Fibroblast of lung (primary cell): ENCODE data around the gene PTPN23. TPM values are rescaled to one million over a fixed set of nuclear protein-coding genes. Genes with fewer than 3 reads are reported as not detected.

Source experiments
- DNase-seq, 2 donors: peaks; one replicate each; pipeline versions ENCODE4 v3.0.0 to v3.0.0-alpha.2; 2010; ENCODE audit warnings: low read depth in 2 of 2
- H2AFZ ChIP-seq: 2 replicates; pipeline ENCODE4 v1.5.1; 2012; ENCODE audit warnings: low read length, control low read depth, inconsistent platforms
- H3K27ac ChIP-seq: 2 replicates; pipeline ENCODE4 v1.5.1; 2011; ENCODE audit warnings: low read length, control low read depth; ENCODE audit not compliant: insufficient read depth
- H3K27me3 ChIP-seq: 2 replicates; pipeline ENCODE4 v1.5.1; 2011; ENCODE audit warnings: mild to moderate bottlenecking, low read length; ENCODE audit not compliant: control insufficient read depth, insufficient read depth
- H3K36me3 ChIP-seq: 2 replicates; pipeline ENCODE4 v1.5.1; 2011; ENCODE audit warnings: low read length; ENCODE audit not compliant: control insufficient read depth, insufficient read depth
- H3K4me1 ChIP-seq: 2 replicates; pipeline ENCODE4 v1.5.1; 2011; ENCODE audit warnings: low read length; ENCODE audit not compliant: control insufficient read depth, insufficient read depth; ENCODE audit errors: extremely low read depth
- H3K4me2 ChIP-seq: 2 replicates; pipeline ENCODE4 v1.5.1; 2011; ENCODE audit warnings: low read length, control low read depth; ENCODE audit not compliant: insufficient read depth; ENCODE audit errors: extremely low read depth
- H3K4me3 ChIP-seq, 4 experiments: fragments of 200-600 bp in 1 of 4; sonication (generic) in 1 of 4; replicated peaks in 1 of 4; 2 replicates each; pipeline ENCODE4 v1.5.1; 2011 to 2016; ENCODE audit warnings: low read length in 4 of 4, low read depth in 3 of 4, mild to moderate bottlenecking in 3 of 4, control low read depth in 2 of 4, inconsistent platforms in 1 of 4, mixed read lengths in 1 of 4; ENCODE audit not compliant: insufficient read depth in 1 of 4; ENCODE audit errors: control extremely low read depth in 1 of 4
- H3K79me2 ChIP-seq: 2 replicates; pipeline ENCODE4 v1.5.1; 2012; ENCODE audit warnings: mild to moderate bottlenecking, low read length, inconsistent platforms; ENCODE audit not compliant: control insufficient read depth, insufficient read depth
- H3K9ac ChIP-seq: 2 replicates; pipeline ENCODE4 v1.5.1; 2011; ENCODE audit warnings: mild to moderate bottlenecking, low read length, control low read depth; ENCODE audit not compliant: insufficient read depth
- H3K9me3 ChIP-seq: 2 replicates; pipeline ENCODE4 v1.5.1; 2012; ENCODE audit warnings: low read depth, low read length; ENCODE audit not compliant: control insufficient read depth, insufficient read depth
- H4K20me1 ChIP-seq: 2 replicates; pipeline ENCODE4 v1.5.1; 2011; ENCODE audit warnings: low read length; ENCODE audit not compliant: control insufficient read depth, insufficient read depth; ENCODE audit errors: extremely low read depth
- EZH2 ChIP-seq: IDR thresholded peaks from 2 replicates; pipeline ENCODE4 v1.5.1; 2012; ENCODE audit warnings: low read length, control low read depth, mild to moderate bottlenecking; ENCODE audit errors: missing control alignments
- polyA minus RNA-seq: library from RNA; depleted of rRNA, polyadenylated mRNA; stranded (reverse); fragments of >200 nt; gene quantifications from 2 replicates; pipeline ENCODE4 v1.2.3, GENCODE V29; 2011; ENCODE audit warnings: low replicate concordance
- polyA plus RNA-seq, 2 donors: library from polyadenylated mRNA; depleted of rRNA in 1 of 2; stranded (reverse) in 1 of 2; unstranded in 1 of 2; fragments of >200 nt; gene quantifications; 2 replicates each; pipeline ENCODE4 v1.2.1, GENCODE V29; 2011 to 2012; ENCODE audit warnings: missing spikeins in 1 of 2
- total RNA-seq: library from RNA; depleted of rRNA; stranded (reverse); fragments of >200 nt; gene quantifications from 2 replicates; pipeline ENCODE4 v1.2.1, GENCODE V29; 2014
- TF ChIP-seq, protein P1 (sequence below), 2 donors: IDR thresholded peaks in 1 of 2; conservative IDR thresholded peaks in 1 of 2; 1 replicate in 1 of 2; 2 replicates in 1 of 2; pipeline ENCODE4 v1.5.1; 2011 to 2012; ENCODE audit warnings: low read length in 2 of 2, control low read depth in 1 of 2, inconsistent platforms in 1 of 2, low read depth in 1 of 2, mild to moderate bottlenecking in 1 of 2

The PTPN23 gene, protein sequence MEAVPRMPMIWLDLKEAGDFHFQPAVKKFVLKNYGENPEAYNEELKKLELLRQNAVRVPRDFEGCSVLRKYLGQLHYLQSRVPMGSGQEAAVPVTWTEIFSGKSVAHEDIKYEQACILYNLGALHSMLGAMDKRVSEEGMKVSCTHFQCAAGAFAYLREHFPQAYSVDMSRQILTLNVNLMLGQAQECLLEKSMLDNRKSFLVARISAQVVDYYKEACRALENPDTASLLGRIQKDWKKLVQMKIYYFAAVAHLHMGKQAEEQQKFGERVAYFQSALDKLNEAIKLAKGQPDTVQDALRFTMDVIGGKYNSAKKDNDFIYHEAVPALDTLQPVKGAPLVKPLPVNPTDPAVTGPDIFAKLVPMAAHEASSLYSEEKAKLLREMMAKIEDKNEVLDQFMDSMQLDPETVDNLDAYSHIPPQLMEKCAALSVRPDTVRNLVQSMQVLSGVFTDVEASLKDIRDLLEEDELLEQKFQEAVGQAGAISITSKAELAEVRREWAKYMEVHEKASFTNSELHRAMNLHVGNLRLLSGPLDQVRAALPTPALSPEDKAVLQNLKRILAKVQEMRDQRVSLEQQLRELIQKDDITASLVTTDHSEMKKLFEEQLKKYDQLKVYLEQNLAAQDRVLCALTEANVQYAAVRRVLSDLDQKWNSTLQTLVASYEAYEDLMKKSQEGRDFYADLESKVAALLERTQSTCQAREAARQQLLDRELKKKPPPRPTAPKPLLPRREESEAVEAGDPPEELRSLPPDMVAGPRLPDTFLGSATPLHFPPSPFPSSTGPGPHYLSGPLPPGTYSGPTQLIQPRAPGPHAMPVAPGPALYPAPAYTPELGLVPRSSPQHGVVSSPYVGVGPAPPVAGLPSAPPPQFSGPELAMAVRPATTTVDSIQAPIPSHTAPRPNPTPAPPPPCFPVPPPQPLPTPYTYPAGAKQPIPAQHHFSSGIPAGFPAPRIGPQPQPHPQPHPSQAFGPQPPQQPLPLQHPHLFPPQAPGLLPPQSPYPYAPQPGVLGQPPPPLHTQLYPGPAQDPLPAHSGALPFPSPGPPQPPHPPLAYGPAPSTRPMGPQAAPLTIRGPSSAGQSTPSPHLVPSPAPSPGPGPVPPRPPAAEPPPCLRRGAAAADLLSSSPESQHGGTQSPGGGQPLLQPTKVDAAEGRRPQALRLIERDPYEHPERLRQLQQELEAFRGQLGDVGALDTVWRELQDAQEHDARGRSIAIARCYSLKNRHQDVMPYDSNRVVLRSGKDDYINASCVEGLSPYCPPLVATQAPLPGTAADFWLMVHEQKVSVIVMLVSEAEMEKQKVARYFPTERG (N-terminal part only)
- 11.6 and 19.7 TPM in 2 replicates for total RNA-seq
- polyA plus RNA-seq, result 1.5 and 2.7 TPM in 2 replicates
- 27.4 and 30.1 TPM in 2 replicates for polyA plus RNA-seq (2012)
- 38.7 and 46.1 TPM in 2 replicates for polyA minus RNA-seq

DNA sequence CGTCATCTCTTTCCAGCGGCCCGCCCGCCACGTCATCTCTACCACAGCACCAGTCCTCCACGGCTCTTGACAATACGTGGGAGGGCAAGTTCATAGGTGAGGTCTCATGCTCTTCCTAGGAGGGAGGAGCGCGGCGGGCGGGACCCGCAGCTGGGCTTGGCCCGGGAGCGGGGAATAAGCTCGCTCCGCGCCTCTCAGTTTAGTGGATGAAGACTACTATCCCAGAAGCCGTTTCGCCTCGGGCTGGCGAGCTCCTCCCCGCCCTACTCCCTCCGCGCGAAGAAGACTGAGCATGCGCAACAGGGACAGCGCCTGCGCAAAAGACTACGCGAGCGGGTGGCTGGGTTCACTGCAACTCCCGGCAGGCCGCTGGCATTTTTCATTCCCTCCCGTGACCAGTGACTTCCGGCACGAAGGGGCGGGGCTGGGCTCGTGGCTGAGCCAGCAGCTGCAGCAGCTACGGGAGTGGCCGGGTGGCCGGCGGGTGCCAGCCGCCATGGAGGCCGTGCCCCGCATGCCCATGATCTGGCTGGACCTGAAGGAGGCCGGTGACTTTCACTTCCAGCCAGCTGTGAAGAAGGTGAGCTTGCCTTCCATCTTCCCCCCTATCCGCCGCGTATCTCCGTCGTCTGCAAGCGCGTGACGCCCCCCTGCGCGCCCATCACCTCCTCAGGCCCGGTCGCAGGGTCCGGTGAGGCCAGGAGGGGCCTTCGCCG is at the start of gene PTPN23:
PTPN23 (plus strand) TSS at position 421 of the 716 bp plus-strand sequence; CDS start at position 497, 76 bp downstream.
- H3K9ac ChIP-seq, result peak within 1 kb of the TSS; percentile 95
- H3K27me3 ChIP-seq, result no peaks in the 10 kb centered on the region
- no peaks in the 10 kb centered on the region for H3K36me3 ChIP-seq
- TF ChIP-seq EZH2, result no peak
- TF ChIP-seq, protein P1, sequence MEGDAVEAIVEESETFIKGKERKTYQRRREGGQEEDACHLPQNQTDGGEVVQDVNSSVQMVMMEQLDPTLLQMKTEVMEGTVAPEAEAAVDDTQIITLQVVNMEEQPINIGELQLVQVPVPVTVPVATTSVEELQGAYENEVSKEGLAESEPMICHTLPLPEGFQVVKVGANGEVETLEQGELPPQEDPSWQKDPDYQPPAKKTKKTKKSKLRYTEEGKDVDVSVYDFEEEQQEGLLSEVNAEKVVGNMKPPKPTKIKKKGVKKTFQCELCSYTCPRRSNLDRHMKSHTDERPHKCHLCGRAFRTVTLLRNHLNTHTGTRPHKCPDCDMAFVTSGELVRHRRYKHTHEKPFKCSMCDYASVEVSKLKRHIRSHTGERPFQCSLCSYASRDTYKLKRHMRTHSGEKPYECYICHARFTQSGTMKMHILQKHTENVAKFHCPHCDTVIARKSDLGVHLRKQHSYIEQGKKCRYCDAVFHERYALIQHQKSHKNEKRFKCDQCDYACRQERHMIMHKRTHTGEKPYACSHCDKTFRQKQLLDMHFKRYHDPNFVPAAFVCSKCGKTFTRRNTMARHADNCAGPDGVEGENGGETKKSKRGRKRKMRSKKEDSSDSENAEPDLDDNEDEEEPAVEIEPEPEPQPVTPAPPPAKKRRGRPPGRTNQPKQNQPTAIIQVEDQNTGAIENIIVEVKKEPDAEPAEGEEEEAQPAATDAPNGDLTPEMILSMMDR (conservative IDR thresholded peaks at IDR 0.05 in 1 of 2, IDR thresholded peaks at IDR 0.05 in 1 of 2; ENCODE audit: low read depth in 1 of 2, low read length in 2 of 2), result no peak
- peak; percentile 98 to 99 for DNase-seq
- no peaks in the 10 kb centered on the region for H3K9me3 ChIP-seq
- H3K79me2 ChIP-seq, result peaks cover 44% of the 10 kb centered on the region
- peak within 1 kb of the TSS; percentile 96 for H3K27ac ChIP-seq
- H3K4me3 ChIP-seq, result peak within 1 kb of the TSS; percentile 77 to 96 (median 84)
- H3K4me2 ChIP-seq, result peak within 1 kb of the TSS; percentile 93
- H2AFZ ChIP-seq, result peak within 1 kb of the TSS; percentile 28
- no peaks in the 10 kb centered on the region for H4K20me1 ChIP-seq
- H3K4me1 ChIP-seq, result peaks cover 3% of the 10 kb centered on the region

DNA sequence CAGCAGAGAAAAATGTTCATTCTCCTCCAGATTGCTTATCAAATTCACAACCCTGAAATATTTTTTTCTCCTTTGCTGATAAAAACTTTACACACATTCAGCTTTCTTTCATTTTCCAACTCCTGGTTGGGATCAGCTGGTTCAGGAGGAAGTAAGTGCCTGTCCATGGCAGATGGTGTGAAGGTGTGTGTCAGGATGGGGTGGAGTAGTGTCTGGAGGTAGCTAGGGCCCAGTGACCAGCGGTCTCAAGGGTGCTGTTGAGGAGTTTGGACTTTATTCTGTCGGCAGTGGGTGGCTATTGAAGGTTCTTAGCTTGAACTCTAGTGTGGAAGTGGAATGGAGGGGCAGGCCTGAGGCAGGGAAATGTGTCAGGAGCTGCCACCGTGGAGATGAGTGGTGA is 46.9 kb upstream of the PTPN23 start:
- no peaks in the 10 kb centered on the region for H3K4me1 ChIP-seq
- H3K9ac ChIP-seq, result no peak overlapping the region
- no peak overlapping the region for H3K4me3 ChIP-seq
- no peak overlapping the region for H2AFZ ChIP-seq
- no peak for TF ChIP-seq EZH2
- TF ChIP-seq, protein P1 (conservative IDR thresholded peaks at IDR 0.05 in 1 of 2, IDR thresholded peaks at IDR 0.05 in 1 of 2; ENCODE audit: low read depth in 1 of 2, low read length in 2 of 2), result no peak
- no peak overlapping the region for H3K4me2 ChIP-seq
- peaks cover 12% of the 10 kb centered on the region for H3K36me3 ChIP-seq
- no peaks in the 10 kb centered on the region for H3K27me3 ChIP-seq
- H3K9me3 ChIP-seq, result no peaks in the 10 kb centered on the region
- H3K79me2 ChIP-seq, result no peaks in the 10 kb centered on the region
- no peak for DNase-seq
- H3K27ac ChIP-seq, result no peak overlapping the region
- H4K20me1 ChIP-seq, result no peaks in the 10 kb centered on the region
